RWPE2 (cell line): ENCODE results near the gene GRM8.

Experiments used
- ATAC-seq: fragments of 200-7000 bp; cut with Tn5 transposase; 3 replicates; pipeline ENCODE4 v1.9.1; 2021; ENCODE audit warnings: low read depth
- DNase-seq: peaks from one replicate; pipeline ENCODE4 v3.0.0-alpha.2; 2020; ENCODE audit warnings: low spot score
- H3K27ac ChIP-seq: fragments of 450-650 bp; 2 replicates; pipeline ENCODE4 v1.5.1; 2017; ENCODE audit warnings: mild to moderate bottlenecking; ENCODE audit not compliant: poor library complexity, severe bottlenecking
- H3K27me3 ChIP-seq: fragments of 250-450 bp; sonication (Bioruptor Pico); 2 replicates; pipeline ENCODE4 v1.5.1; 2021; ENCODE audit warnings: mild to moderate bottlenecking, moderate library complexity; ENCODE audit not compliant: insufficient read depth, poor library complexity, severe bottlenecking
- H3K36me3 ChIP-seq: fragments of 250-450 bp; sonication (Bioruptor Pico); 2 replicates; pipeline ENCODE4 v1.5.1; 2020; ENCODE audit warnings: low read depth, mild to moderate bottlenecking, moderate library complexity
- H3K4me1 ChIP-seq: fragments of 250-450 bp; sonication (Bioruptor Pico); 2 replicates; pipeline ENCODE4 v1.5.1; 2021; ENCODE audit warnings: mild to moderate bottlenecking, moderate library complexity; ENCODE audit not compliant: insufficient read depth, poor library complexity, severe bottlenecking
- H3K4me3 ChIP-seq: fragments of 250-450 bp; sonication (Bioruptor Pico); 2 replicates; pipeline ENCODE4 v1.5.1; 2021; ENCODE audit warnings: mild to moderate bottlenecking, moderate library complexity; ENCODE audit not compliant: severe bottlenecking
- H3K9me3 ChIP-seq: fragments of 250-450 bp; sonication (Bioruptor Pico); 2 replicates; pipeline ENCODE4 v1.5.1; 2021; ENCODE audit warnings: mild to moderate bottlenecking, moderate library complexity; ENCODE audit not compliant: severe bottlenecking
- CTCF ChIP-seq: fragments of 450-650 bp; IDR thresholded peaks from one replicate; pipeline ENCODE4 v1.5.1; 2017; ENCODE audit warnings: mild to moderate bottlenecking, moderate library complexity; ENCODE audit not compliant: poor library complexity, severe bottlenecking

Gene GRM8

GRCh38 chr7:127207230-127207629, 45.5 kb downstream of the GRM8 start:
- no peaks in the 10 kb centered on the region for H3K36me3 ChIP-seq
- no peak for TF ChIP-seq CTCF

DNA sequence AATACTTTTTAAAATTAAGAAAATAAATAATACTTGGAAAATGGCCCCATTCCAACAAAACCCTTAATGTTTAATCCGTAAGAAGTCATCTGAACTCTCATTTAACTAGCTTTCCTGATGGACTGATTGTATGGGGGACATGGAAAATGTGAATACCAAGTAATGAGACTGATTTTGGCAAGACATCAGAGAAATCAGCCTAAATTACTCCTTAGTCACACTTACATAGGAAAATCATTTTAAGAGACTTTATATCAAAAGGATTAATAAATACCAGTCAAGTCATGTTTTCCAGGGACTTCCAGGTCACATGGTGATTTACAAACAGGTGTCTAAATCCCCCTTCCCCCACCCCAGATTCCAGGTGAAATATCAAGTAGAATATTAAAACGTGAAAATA, 58.2 kb downstream of the GRM8 start:
- no peaks in the 10 kb centered on the region for H3K36me3 ChIP-seq
- no peak for DNase-seq
- TF ChIP-seq CTCF = no peak
- no peak overlapping the region for H3K27ac ChIP-seq
- H3K4me3 ChIP-seq = no peak overlapping the region
- ATAC-seq = no peak
- no peaks in the 10 kb centered on the region for H3K4me1 ChIP-seq
- no peaks in the 10 kb centered on the region for H3K9me3 ChIP-seq
- H3K27me3 ChIP-seq = peaks cover 5% of the 10 kb centered on the region

More at GRCh38 chr7:127207230-127207629, 45.5 kb downstream of the GRM8 start:
- no peak for DNase-seq
- Histone ChIP-seq H3K4me3 (no peak overlapping the region), H3K9me3 (no peaks in the 10 kb centered on the region), H3K4me1 (no peaks in the 10 kb centered on the region), H3K27ac (no peak overlapping the region), H3K27me3 (peaks cover 9% of the 10 kb centered on the region)
- ATAC-seq = no peak

DNA sequence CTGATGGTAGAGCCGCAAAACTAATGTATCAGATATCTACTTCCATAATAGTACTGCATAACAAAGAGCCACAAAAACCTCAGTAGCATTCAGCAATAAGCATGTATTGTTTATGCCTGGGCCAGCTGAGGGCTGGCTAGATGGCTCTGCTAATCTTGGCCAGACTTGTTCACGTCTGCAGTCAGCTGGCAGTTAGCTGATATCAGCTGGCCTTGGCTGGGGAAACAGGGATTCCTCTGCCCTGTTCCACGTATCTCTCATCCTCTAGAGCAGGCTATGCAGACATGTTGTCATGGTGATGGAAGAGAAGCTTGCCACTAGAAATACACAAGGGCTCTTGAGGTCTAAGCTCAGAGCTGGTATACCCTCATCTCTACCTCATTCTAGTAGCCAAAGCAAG, 62.9 kb downstream of the GRM8 start:
- no peaks in the 10 kb centered on the region for H3K4me1 ChIP-seq
- peaks cover 5% of the 10 kb centered on the region for H3K27me3 ChIP-seq
- ATAC-seq = no peak
- no peak for TF ChIP-seq CTCF
- no peaks in the 10 kb centered on the region for H3K9me3 ChIP-seq
- H3K4me3 ChIP-seq = no peak overlapping the region
- no peak for DNase-seq
- no peak overlapping the region for H3K27ac ChIP-seq
- H3K36me3 ChIP-seq = no peaks in the 10 kb centered on the region

- Histone ChIP-seq H3K4me1 (no peaks in the 10 kb centered on the region), H3K27me3 (peaks cover 5% of the 10 kb centered on the region), H3K36me3 (no peaks in the 10 kb centered on the region), H3K4me3 (no peak overlapping the region), H3K27ac (no peak overlapping the region), H3K9me3 (no peaks in the 10 kb centered on the region)
- ATAC-seq (no peak), DNase-seq (no peak)
- no peak for TF ChIP-seq CTCF
Observed at GRCh38 chr7:127189074-127189473, 63.7 kb downstream of the GRM8 start.

- Histone ChIP-seq H3K27me3 (peaks cover 5% of the 10 kb centered on the region), H3K9me3 (no peaks in the 10 kb centered on the region), H3K4me1 (no peaks in the 10 kb centered on the region), H3K27ac (no peak overlapping the region), H3K36me3 (no peaks in the 10 kb centered on the region), H3K4me3 (no peak overlapping the region)
- no peak for DNase-seq
- no peak for ATAC-seq
- TF ChIP-seq CTCF = no peak
Observed at GRCh38 chr7:127187740-127188139, 65.0 kb downstream of the GRM8 start.
